Panc1 (cell line): ENCODE results near the gene FLG2.

Experiments
- POLR2AphosphoS5 ChIP-seq: IDR thresholded peaks from 2 replicates; pipeline ENCODE4 v1.6.1; 2012; ENCODE audit warnings: mild to moderate bottlenecking, low read depth, low read length, moderate library complexity
- SIN3A ChIP-seq: IDR thresholded peaks from 2 replicates; pipeline ENCODE4 v1.6.1; 2012; ENCODE audit warnings: low read depth, mild to moderate bottlenecking, low read length, moderate library complexity, borderline replicate concordance; ENCODE audit not compliant: insufficient read depth
- TF ChIP-seq, protein P1 (sequence below): fragments of 450-650 bp; IDR thresholded peaks from 2 replicates; pipeline ENCODE4 v1.5.1; 2017; ENCODE audit warnings: mild to moderate bottlenecking

DNA sequence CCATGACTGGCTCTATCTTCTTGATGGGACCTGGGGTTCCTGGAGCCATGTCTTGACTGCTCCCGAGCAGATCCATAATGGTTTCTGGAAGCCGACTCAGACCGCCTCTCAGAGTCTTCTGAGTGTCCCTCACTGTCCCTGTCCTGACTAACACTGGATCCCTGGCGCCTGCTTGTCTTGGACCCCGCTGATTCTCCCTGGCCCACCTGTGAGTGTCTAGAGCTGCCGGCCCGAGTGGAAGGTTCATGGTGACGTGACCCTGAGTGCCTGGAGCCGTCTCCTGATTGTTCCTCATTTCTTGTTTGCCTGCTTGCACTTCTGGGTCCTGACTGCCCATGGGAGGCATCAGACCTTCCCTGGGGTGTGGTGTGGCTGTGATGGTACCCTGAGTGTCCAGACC lies 49.9 kb downstream of the FLG2 start:
- TF ChIP-seq, protein P1, sequence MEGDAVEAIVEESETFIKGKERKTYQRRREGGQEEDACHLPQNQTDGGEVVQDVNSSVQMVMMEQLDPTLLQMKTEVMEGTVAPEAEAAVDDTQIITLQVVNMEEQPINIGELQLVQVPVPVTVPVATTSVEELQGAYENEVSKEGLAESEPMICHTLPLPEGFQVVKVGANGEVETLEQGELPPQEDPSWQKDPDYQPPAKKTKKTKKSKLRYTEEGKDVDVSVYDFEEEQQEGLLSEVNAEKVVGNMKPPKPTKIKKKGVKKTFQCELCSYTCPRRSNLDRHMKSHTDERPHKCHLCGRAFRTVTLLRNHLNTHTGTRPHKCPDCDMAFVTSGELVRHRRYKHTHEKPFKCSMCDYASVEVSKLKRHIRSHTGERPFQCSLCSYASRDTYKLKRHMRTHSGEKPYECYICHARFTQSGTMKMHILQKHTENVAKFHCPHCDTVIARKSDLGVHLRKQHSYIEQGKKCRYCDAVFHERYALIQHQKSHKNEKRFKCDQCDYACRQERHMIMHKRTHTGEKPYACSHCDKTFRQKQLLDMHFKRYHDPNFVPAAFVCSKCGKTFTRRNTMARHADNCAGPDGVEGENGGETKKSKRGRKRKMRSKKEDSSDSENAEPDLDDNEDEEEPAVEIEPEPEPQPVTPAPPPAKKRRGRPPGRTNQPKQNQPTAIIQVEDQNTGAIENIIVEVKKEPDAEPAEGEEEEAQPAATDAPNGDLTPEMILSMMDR: no peak
- TF ChIP-seq POLR2AphosphoS5: no peak
- no peak for TF ChIP-seq SIN3A
